Measurements from ENCODE around the gene FAM228B. TPM values are rescaled to one million over a fixed set of nuclear protein-coding genes. Genes with fewer than 3 reads are reported as not detected.

FAM228B gene
- total and polyA plus RNA-seq, 9 of the 15 experiments (the other 6 are each of a cell fraction or from before 2014, with no cell fraction given) = 1.1 to 3.7 (median 2.6) TPM

DNA sequence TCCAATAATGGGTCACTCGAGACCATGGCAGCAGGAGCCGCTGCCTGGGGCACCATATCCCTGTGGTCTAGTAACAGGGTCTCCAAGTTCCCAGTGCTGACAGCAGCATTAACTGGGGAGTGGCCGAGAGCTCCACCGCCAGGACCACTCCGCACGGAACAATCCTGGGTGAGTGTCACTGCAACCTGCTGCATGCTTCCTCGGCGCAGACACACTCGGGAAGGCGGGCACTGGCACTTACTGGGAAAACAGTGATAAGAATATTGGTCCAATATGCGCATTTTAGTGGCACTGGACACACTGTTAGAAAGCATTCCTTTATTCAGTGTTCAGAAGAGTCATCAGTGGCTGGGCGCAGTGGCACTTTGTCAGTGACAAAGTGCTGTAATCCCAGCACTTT is 81.2 kb downstream of the FAM228B start (continued):
- TF ChIP-seq FOXK1 (CRISPR knock-in tag; IDR thresholded peaks at IDR 0.05; ENCODE audit: borderline replicate concordance) (no peak), ZBED1 (IDR thresholded peaks at IDR 0.05) (no peak), GABPA (tag; conservative IDR thresholded peaks at IDR 0.05; ENCODE audit: low read depth) (no peak), ZNF780A (CRISPR knock-in tag; IDR thresholded peaks at IDR 0.05) (no peak)

DNA sequence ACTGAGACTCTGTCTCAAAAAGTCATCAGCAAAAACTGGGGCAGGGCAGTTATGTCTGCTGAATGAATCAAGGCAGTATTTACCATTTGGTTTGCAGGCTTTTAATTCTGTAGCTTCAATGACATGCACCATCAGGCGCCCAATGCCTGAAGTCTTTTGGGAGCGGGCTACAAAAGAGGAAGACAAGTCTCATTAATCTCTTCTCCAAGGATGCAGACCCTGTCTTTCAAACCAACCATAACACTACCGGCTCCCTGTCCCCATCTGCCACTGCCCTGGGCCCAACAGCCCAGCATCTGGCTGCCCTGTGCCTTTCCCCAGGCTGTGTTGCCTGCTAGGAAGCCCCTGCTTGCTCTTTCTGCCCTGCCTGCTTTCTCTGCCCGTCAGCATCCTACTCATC is 81.9 kb downstream of the FAM228B start:
- Histone ChIP-seq H3K9ac (ENCODE audit: insufficient read depth in 1 of 2, low read depth in 2 of 2, low read length in 2 of 2) (peak overlapping the region in 1 of 2 experiments; percentile 11; a peak in 1 of 4 replicates), H3K4me2 (ENCODE audit: insufficient read depth, low read length) (no peak overlapping the region), H3K27me3 (ENCODE audit: control insufficient read depth in 2 of 2, insufficient read depth in 2 of 2, low read length in 2 of 2) (peaks cover 7 to 17% of the 10 kb centered on the region in 2 experiments; a peak in 4 of 5 replicates), H2AFZ (ENCODE audit: low read depth, low read length) (no peak overlapping the region), H3K27ac (ENCODE audit: extremely low read depth, low read depth, low read length) (no peak overlapping the region), H3K4me1 (replicated peaks in 1 of 2; ENCODE audit: control insufficient read depth in 2 of 2, insufficient read depth in 2 of 2, low read length in 2 of 2) (peaks cover 0 to 3% of the 10 kb centered on the region in 2 experiments; a peak in 1 of 5 replicates), H3K36me3 (ENCODE audit: control insufficient read depth, insufficient read depth, low read length) (no peaks in the 10 kb centered on the region), H3K79me2 (ENCODE audit: control insufficient read depth, insufficient read depth, low read length) (no peaks in the 10 kb centered on the region), H3K9me3 (replicated peaks; ENCODE audit: control insufficient read depth, insufficient read depth, low read depth, low read length) (no peaks in the 10 kb centered on the region), H4K20me1 (replicated peaks; ENCODE audit: control insufficient read depth, insufficient read depth, low read length) (no peaks in the 10 kb centered on the region), H3K4me3 (no peak overlapping the region), H3K9me1 (ENCODE audit: control insufficient read depth, insufficient read depth, low read length) (no peaks in the 10 kb centered on the region)
- 45% methylated on average over 4 of the region's 4 CpGs for WGBS (ENCODE audit: insufficient coverage, low coverage, missing lambda C conversion rate)
- DNase-seq (ENCODE audit: extremely low read depth in 1 of 4, low spot score in 3 of 4) = no peak
- FAIRE-seq = no peak
- ATAC-seq = no peak
- in situ Hi-C loops (cut with MboI) = no loop called here
- intact Hi-C loops (cut with micrococcal nuclease) = no loop called here
- ChIA-PET CTCF (ENCODE audit: low intra/inter-chr PET ratio) (no interaction called here), POLR2A (no interaction called here)
- no peak for TF ChIP-seq C11orf30 (IDR thresholded peaks at IDR 0.05; ENCODE audit: low read depth)
- no peak for TF ChIP-seq ZNF23 (CRISPR knock-in tag; IDR thresholded peaks at IDR 0.05)
- no peak for TF ChIP-seq ZNF717 (CRISPR knock-in tag; IDR thresholded peaks at IDR 0.05)
- no TSS peak for BruUV-seq (replicated peaks)
